ENCODE measurements around the gene TMEM272. TPM values are rescaled to one million over a fixed set of nuclear protein-coding genes. Genes with fewer than 3 reads are reported as not detected.

TMEM272 gene
- total and polyA plus RNA-seq, 2 donors (not counting 3 experiments of a cell fraction or from before 2014, with no cell fraction given), result not detected

DNA sequence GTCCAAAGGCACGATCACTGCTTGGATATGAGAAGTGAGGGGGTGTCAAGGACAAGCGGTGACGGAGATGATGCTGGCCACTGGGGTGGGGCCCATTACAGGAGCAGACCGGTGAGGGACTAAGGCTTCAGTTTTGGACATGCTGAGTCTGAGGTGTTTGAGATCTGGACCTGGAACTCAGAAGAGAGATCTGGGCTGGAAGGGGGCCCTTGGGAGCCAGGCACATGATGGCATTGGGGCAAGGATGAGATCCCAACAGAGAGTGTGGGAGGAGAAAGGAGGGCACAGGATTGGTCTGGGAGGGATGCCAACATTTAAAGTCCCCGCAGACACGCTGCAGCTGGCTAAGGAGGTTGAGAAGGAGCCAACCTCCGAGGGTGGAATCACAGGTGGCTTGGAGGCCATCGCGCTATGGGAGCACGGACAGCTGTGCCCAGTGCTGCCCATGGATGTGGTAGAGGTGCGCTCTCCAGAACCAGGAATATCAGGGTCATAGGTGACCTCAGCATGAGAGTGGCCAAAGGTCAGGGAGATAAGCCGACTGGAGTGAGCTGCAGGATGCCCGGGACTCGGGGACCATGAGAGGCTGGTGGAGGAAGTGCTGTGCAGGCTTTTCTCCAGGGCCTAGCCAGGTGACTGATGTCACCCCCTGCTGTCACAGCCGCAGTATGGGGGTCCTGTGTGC is 62.8 kb downstream of the TMEM272 start:
- ChIA-PET CTCF (interaction anchor here (0.7 to 1.7 kb wide), 7 partner anchors 9 to 633 kb away, joined by 3 to 10 read pairs (median 5); no protein-coding TSS in a partner anchor), POLR2A (interaction anchor here (2.4 kb wide), 1 partner anchor 329 kb away, joined by 6 read pairs; the partner anchor contains the start of gene INTS6)

More for the DNA sequence above, 62.8 kb downstream of the TMEM272 start:
- no TSS peak for BruUV-seq (replicated peaks)
- Histone ChIP-seq H3K79me2 (ENCODE audit: control insufficient read depth, insufficient read depth, low read length) (no peaks in the 10 kb centered on the region), H3K4me1 (ENCODE audit: control insufficient read depth, extremely low read depth, insufficient read depth, low read length) (no peaks in the 10 kb centered on the region), H3K4me2 (ENCODE audit: insufficient read depth, low read length) (no peak overlapping the region), H3K9me3 (replicated peaks; ENCODE audit: control insufficient read depth, insufficient read depth, low read length) (no peaks in the 10 kb centered on the region), H3K27me3 (ENCODE audit: control insufficient read depth in 2 of 2, insufficient read depth in 2 of 2, low read length in 2 of 2) (no peaks in the 10 kb centered on the region), H3K36me3 (ENCODE audit: control insufficient read depth in 2 of 2, extremely low read depth in 1 of 2, insufficient read depth in 2 of 2, low read length in 2 of 2) (no peaks in the 10 kb centered on the region), H3K9ac (replicated peaks; ENCODE audit: extremely low read depth, insufficient read depth, low read length) (no peak overlapping the region), H3K9me1 (replicated peaks; ENCODE audit: control insufficient read depth, extremely low read depth, insufficient read depth, low read length) (no peaks in the 10 kb centered on the region), H3K27ac (ENCODE audit: insufficient read depth, low read depth, low read length) (no peak overlapping the region), H3K4me3 (replicated peaks in 1 of 3; ENCODE audit: insufficient read depth in 1 of 3, low read depth in 1 of 3, low read length in 3 of 3) (no peak overlapping the region), H4K20me1 (replicated peaks; ENCODE audit: control insufficient read depth, extremely low read depth, insufficient read depth, low read length) (no peaks in the 10 kb centered on the region), H2AFZ (ENCODE audit: low read depth, low read length) (no peak overlapping the region)
- dilution Hi-C loops (cut with MboI; ENCODE audit: extremely low pct_ligation_motif_present, low sequenced_read_pairs), result no loop called here
- no peak for DNase-seq (ENCODE audit: low read depth, low spot score)
- FAIRE-seq, result no peak
- intact Hi-C loops (cut with micrococcal nuclease), result no loop called here
- TF ChIP-seq GATA2 (IDR thresholded peaks at IDR 0.05; ENCODE audit: insufficient read depth, insufficient read length, low read depth, low read length) (no peak), POLR2A (IDR thresholded peaks at IDR 0.05; ENCODE audit: low read depth, low read length) (no peak), POLR2AphosphoS5 (IDR thresholded peaks at IDR 0.05; ENCODE audit: insufficient read depth, low read depth, low read length) (no peak), FOS (IDR thresholded peaks at IDR 0.05; ENCODE audit: borderline replicate concordance, insufficient read depth, low read length) (no peak), EZH2 (IDR thresholded peaks at IDR 0.05; ENCODE audit: borderline replicate concordance, low read depth, low read length, severe bottlenecking) (no peak), MYC (IDR thresholded peaks at IDR 0.05; ENCODE audit: low read depth, low read length) (no peak), JUN (IDR thresholded peaks at IDR 0.05; ENCODE audit: borderline replicate concordance, insufficient read depth, insufficient read length, low read depth) (no peak)
- TF ChIP-seq, protein P1, sequence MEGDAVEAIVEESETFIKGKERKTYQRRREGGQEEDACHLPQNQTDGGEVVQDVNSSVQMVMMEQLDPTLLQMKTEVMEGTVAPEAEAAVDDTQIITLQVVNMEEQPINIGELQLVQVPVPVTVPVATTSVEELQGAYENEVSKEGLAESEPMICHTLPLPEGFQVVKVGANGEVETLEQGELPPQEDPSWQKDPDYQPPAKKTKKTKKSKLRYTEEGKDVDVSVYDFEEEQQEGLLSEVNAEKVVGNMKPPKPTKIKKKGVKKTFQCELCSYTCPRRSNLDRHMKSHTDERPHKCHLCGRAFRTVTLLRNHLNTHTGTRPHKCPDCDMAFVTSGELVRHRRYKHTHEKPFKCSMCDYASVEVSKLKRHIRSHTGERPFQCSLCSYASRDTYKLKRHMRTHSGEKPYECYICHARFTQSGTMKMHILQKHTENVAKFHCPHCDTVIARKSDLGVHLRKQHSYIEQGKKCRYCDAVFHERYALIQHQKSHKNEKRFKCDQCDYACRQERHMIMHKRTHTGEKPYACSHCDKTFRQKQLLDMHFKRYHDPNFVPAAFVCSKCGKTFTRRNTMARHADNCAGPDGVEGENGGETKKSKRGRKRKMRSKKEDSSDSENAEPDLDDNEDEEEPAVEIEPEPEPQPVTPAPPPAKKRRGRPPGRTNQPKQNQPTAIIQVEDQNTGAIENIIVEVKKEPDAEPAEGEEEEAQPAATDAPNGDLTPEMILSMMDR (IDR thresholded peaks at IDR 0.05; ENCODE audit: extremely low read depth in 1 of 2, insufficient read depth in 1 of 2, low read depth in 1 of 2, low read length in 2 of 2), result no peak
- TF ChIP-seq, protein P2, sequence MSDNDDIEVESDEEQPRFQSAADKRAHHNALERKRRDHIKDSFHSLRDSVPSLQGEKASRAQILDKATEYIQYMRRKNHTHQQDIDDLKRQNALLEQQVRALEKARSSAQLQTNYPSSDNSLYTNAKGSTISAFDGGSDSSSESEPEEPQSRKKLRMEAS (IDR thresholded peaks at IDR 0.05; ENCODE audit: insufficient read depth, insufficient read length), result no peak

Data from endothelial cell of umbilical vein (primary cell).